ENCODE data around the gene TFAP2C. TPM values are rescaled to one million over a fixed set of nuclear protein-coding genes. Genes with fewer than 3 reads are reported as not detected.
"Not testable (repeated sequence)": the region's sequence is repeated elsewhere in the genome, so short reads cannot be mapped to it uniquely, and the experiment has no call there.

TFAP2C gene
- total and polyA plus RNA-seq, 4 donors, result 2.6 to 6.3 (median 4.5) TPM

DNA sequence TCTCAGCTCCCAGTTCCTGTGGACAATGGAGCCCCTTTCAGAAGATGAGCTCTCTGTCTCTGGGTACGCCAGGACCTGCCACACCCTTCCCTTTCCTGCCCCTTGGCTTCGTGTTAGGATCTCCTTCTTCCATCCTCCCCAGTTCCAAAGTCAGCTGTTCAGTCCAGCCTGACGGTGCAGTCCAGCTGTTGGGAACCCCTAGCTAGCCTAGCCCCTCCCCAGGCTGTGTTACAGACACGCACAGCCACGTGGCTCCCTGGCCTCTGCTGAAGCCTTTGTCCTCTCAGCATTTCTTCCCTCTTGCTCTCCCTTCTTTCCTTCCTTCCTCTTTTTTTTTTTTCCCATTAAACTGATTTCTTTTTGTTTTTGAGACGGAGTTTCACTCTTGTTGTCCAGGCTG lies 12.4 kb upstream of the TFAP2C start:
- Histone ChIP-seq H3K27me3 (ENCODE audit: control insufficient read depth in 3 of 3, insufficient read depth in 3 of 3, low read length in 2 of 3) (no peaks in the 10 kb centered on the region), H3K9me3 (ENCODE audit: control insufficient read depth in 4 of 4, insufficient read depth in 3 of 4, low read length in 3 of 4) (peaks cover 0 to 6% (median 0%) of the 10 kb centered on the region in 4 donors), H3K4me1 (ENCODE audit: control insufficient read depth in 5 of 5, insufficient read depth in 5 of 5, low read length in 5 of 5) (no peaks in the 10 kb centered on the region), H3K27ac (ENCODE audit: low read depth in 1 of 2, low read length in 1 of 2) (no peak overlapping the region), H3K4me3 (no peak overlapping the region), H3K9ac (ENCODE audit: insufficient read depth in 1 of 2, low read length in 2 of 2) (no peak overlapping the region), H3K36me3 (ENCODE audit: control insufficient read depth in 4 of 4, insufficient read depth in 4 of 4, low read length in 4 of 4) (no peaks in the 10 kb centered on the region)
- DNase-seq, result no peak
- WGBS, 2 donors, result 33 to 37% methylated on average over 6 of the region's 6 CpGs
- no peak for ATAC-seq (ENCODE audit: insufficient read depth, low FRiP score)
- TF ChIP-seq, protein P1, sequence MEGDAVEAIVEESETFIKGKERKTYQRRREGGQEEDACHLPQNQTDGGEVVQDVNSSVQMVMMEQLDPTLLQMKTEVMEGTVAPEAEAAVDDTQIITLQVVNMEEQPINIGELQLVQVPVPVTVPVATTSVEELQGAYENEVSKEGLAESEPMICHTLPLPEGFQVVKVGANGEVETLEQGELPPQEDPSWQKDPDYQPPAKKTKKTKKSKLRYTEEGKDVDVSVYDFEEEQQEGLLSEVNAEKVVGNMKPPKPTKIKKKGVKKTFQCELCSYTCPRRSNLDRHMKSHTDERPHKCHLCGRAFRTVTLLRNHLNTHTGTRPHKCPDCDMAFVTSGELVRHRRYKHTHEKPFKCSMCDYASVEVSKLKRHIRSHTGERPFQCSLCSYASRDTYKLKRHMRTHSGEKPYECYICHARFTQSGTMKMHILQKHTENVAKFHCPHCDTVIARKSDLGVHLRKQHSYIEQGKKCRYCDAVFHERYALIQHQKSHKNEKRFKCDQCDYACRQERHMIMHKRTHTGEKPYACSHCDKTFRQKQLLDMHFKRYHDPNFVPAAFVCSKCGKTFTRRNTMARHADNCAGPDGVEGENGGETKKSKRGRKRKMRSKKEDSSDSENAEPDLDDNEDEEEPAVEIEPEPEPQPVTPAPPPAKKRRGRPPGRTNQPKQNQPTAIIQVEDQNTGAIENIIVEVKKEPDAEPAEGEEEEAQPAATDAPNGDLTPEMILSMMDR (IDR thresholded peaks at IDR 0.05; ENCODE audit: control extremely low read depth, extremely low read depth), result no peak

DNA sequence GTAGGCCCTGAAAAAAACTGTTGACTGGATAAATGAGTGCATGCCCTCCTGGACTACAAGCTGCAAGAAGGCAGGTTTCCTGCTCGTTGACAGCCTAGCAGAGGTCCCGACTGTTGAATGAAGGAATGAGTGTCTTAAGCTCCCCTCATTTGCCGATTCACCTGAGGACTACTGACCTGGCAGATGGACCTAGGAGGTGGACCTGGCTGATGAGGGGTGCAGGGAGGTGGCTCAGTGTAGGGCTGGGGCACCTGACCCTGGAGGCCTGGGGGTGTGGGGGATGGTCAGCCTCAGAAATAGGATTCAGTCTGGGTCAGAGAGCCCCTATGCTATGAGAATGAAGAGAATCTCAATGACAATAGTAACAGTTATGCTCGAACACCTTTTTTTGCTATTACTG lies 11.6 kb upstream of the TFAP2C start:
- Histone ChIP-seq H3K9me3 (ENCODE audit: control insufficient read depth in 4 of 4, insufficient read depth in 3 of 4, low read length in 3 of 4) (peaks cover 0 to 6% (median 0%) of the 10 kb centered on the region in 4 donors), H3K36me3 (ENCODE audit: control insufficient read depth in 4 of 4, insufficient read depth in 4 of 4, low read length in 4 of 4) (no peaks in the 10 kb centered on the region), H3K27me3 (ENCODE audit: control insufficient read depth in 3 of 3, insufficient read depth in 3 of 3, low read length in 2 of 3) (no peaks in the 10 kb centered on the region), H3K4me1 (ENCODE audit: control insufficient read depth in 5 of 5, insufficient read depth in 5 of 5, low read length in 5 of 5) (no peaks in the 10 kb centered on the region), H3K9ac (ENCODE audit: insufficient read depth in 1 of 2, low read length in 2 of 2) (no peak overlapping the region), H3K27ac (ENCODE audit: low read depth in 1 of 2, low read length in 1 of 2) (no peak overlapping the region), H3K4me3 (no peak overlapping the region)
- no peak for ATAC-seq (ENCODE audit: insufficient read depth, low FRiP score)
- TF ChIP-seq, protein P1 (IDR thresholded peaks at IDR 0.05; ENCODE audit: control extremely low read depth, extremely low read depth), result no peak
- DNase-seq, result no peak
- WGBS, 2 donors, result 85 to 91% methylated on average over 4 of the region's 4 CpGs

DNA sequence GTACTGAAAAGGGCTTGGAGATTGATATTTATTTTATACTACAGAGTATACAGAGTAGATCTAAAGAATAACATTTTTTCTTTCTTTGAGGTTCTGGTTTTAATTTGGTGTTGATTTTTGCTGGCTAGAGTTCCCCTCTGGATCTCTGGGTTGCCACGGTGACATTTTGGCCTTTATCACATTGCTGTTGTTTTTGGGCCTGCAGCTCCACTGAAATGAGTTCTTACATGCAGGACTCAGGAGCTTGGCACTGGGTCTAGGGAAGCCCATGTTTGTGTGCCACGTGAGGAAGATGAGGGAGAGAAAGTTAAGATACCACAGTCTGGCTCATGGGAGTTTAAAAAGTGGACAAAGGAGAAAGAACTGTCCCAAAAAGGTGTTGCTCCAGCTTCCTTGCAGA lies 7.4 kb upstream of the TFAP2C start:
- TF ChIP-seq, protein P1 (IDR thresholded peaks at IDR 0.05; ENCODE audit: control extremely low read depth, extremely low read depth), result no peak
- Histone ChIP-seq H3K27me3 (ENCODE audit: control insufficient read depth in 3 of 3, insufficient read depth in 3 of 3, low read length in 2 of 3) (peaks cover 10 to 31% (median 23%) of the 10 kb centered on the region in 3 donors), H3K4me3 (no peak overlapping the region), H3K9ac (ENCODE audit: insufficient read depth in 1 of 2, low read length in 2 of 2) (no peak overlapping the region), H3K9me3 (ENCODE audit: control insufficient read depth in 4 of 4, insufficient read depth in 3 of 4, low read length in 3 of 4) (peaks cover 0 to 1% (median 0%) of the 10 kb centered on the region in 4 donors), H3K36me3 (ENCODE audit: control insufficient read depth in 4 of 4, insufficient read depth in 4 of 4, low read length in 4 of 4) (no peaks in the 10 kb centered on the region), H3K27ac (ENCODE audit: low read depth in 1 of 2, low read length in 1 of 2) (no peak overlapping the region), H3K4me1 (ENCODE audit: control insufficient read depth in 5 of 5, insufficient read depth in 5 of 5, low read length in 5 of 5) (peaks cover 0 to 3% (median 0%) of the 10 kb centered on the region in 5 donors)
- 64 to 84% methylated on average over 2 of the region's 2 CpGs for WGBS, 2 donors
- ATAC-seq (ENCODE audit: insufficient read depth, low FRiP score) (no peak), DNase-seq (no peak)

DNA sequence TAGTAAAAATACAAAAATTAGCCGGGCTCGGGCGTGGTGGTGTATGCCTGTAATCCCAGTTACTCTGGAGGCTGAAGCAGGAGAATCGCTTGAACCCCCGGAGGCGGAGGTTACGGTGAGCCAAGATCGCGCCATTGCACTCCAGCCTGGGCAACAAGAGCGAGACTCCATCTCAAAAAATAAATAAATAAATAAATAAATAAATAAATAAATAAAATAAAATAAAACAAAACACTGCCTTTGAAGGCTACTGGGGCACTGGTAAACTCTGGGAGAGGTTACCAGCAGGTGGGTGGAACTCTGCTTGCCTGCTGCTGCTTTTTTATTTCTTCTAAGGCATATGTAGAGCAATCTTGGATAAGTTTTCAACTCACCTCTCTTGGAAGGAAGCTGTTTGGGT lies 5.2 kb upstream of the TFAP2C start:
- H3K27ac ChIP-seq (ENCODE audit: low read depth in 1 of 2, low read length in 1 of 2); H3K4me3 ChIP-seq; H3K9me3 ChIP-seq (ENCODE audit: control insufficient read depth in 4 of 4, insufficient read depth in 3 of 4, low read length in 3 of 4); H3K36me3 ChIP-seq (ENCODE audit: control insufficient read depth in 4 of 4, insufficient read depth in 4 of 4, low read length in 4 of 4); DNase-seq; ATAC-seq (ENCODE audit: insufficient read depth, low FRiP score); H3K9ac ChIP-seq (ENCODE audit: insufficient read depth in 1 of 2, low read length in 2 of 2): not testable (repeated sequence)
- H3K4me1 ChIP-seq (ENCODE audit: control insufficient read depth in 5 of 5, insufficient read depth in 5 of 5, low read length in 5 of 5), result peaks cover 0 to 12% (median 4%) of the 10 kb centered on the region in 5 donors
- peaks cover 26 to 52% (median 42%) of the 10 kb centered on the region in 3 donors for H3K27me3 ChIP-seq (ENCODE audit: control insufficient read depth in 3 of 3, insufficient read depth in 3 of 3, low read length in 2 of 3)
- WGBS, 2 donors, result 93 to 94% methylated on average over 10 of the region's 10 CpGs
